T-helper 22 cell (primary cell): Measurements from ENCODE around the gene HSP90B1.

Source experiments
- DNase-seq: peaks from one replicate; pipeline ENCODE4 v3.0.0-alpha.2; 2020; ENCODE audit warnings: low read depth

Gene HSP90B1

GRCh38 chr12:103975368-103975767 lies 45.2 kb downstream of the HSP90B1 start:
- DNase-seq, result no peak

- DNase-seq, result no peak
Measured at GRCh38 chr12:103978384-103978982, 48.3 kb downstream of the HSP90B1 start.

DNA sequence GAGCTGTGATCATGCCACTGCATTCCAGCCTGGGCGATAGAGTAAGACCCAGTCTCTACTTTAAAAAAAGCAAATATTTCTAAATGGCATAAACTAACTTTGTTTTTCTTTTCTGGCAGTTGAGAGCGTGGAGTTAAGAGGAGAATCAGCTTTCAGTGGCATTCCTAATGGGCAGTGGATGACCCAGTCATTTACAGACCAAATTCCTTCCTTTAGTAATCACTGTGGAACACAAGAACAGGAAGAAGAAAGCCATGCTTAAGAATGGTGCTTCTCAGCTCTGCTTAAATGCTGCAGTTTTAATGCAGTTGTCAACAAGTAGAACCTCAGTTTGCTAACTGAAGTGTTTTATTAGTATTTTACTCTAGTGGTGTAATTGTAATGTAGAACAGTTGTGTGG lies 56.6 kb downstream of the HSP90B1 start:
- DNase-seq, result no peak

DNA sequence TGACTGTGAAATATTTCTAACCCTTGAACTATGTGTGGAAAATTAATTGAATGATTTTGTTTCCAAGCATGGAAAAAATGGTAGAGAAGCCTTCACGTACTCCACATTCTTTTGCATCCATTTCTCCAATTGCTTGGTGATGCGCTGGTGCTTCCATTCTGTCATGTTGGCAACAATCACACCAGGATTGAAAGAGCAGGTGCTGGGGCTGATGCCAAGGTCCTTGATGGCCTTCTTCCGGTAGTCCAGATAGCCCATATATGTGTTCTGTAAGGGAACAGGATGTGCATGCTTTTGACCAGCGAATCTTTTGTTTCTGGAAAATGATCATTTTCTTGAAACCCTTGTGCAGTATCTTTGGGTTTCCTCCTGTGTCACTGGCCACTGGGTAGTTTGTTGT lies 64.0 kb downstream of the HSP90B1 start:
- no peak for DNase-seq

GRCh38 chr12:103996595-103996994 lies 66.4 kb downstream of the HSP90B1 start:
- DNase-seq, result no peak

- no peak for DNase-seq
Measured at GRCh38 chr12:103997286-103997900, 67.2 kb downstream of the HSP90B1 start.
